ENCODE measurements around the gene SHC4. TPM values are rescaled to one million over a fixed set of nuclear protein-coding genes. Genes with fewer than 3 reads are reported as not detected.

Gene SHC4
- total and polyA plus RNA-seq, 2 of the 13 experiments (the other 11 are each of a cell fraction or from before 2014, with no cell fraction given), result 0.04 TPM; not detected in 1

DNA sequence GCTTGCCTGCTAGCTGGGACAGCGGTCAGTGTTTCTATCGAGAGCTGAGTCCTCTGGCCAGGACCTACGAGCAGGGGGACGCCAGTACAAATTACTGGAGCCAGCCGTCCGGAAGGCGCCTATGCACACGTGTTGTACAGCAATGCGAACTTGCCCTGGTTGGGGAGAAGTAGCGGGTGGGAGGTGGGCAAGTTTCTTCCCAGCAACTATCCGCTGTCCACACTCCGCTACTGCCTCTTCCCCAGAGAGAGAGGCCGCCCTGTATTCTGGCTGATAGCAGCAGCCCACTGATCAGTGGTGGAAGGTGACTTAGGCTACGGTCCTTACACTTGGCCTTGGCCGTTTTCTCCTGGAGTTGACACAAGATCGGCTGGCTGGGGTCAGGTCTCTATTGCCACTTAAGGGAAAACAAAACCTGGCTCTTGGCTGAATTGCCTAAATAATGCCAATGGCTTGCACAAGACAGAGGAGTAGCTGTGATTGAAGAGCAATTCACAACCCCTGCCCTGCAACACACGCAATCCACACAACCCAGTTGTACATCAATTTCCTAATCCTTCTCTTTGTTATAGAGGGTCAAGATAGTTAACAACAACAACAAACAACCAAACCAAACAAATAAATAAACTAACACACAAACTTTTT is 12.8 kb upstream of the SHC4 start:
- WGBS (ENCODE audit: low lambda C conversion rate), result 7% methylated on average over 7 of the region's 17 CpGs
- H3K9ac ChIP-seq (ENCODE audit: insufficient read depth, low read depth, low read length), result peak overlapping the region; percentile 73
- peaks cover 18% of the 10 kb centered on the region for H3K4me1 ChIP-seq (ENCODE audit: insufficient read depth, low read length)
- DNase-seq (ENCODE audit: low spot score) (peak; percentile 45), FAIRE-seq (peak; percentile 8), ATAC-seq (peak; percentile 71)
- no peaks in the 10 kb centered on the region for H3K36me3 ChIP-seq (replicated peaks in 1 of 2; ENCODE audit: control insufficient read depth in 1 of 2, insufficient read depth in 2 of 2, low read length in 2 of 2)
- H2AFZ ChIP-seq (ENCODE audit: low read length), result peak overlapping the region; percentile 97
- intact Hi-C loops (cut with micrococcal nuclease; ENCODE audit: unreplicated experiment) (loop anchor here (2.0 kb wide), 1 partner anchor 170 kb away; no protein-coding TSS in a partner anchor), in situ Hi-C loops (cut with HindIII; ENCODE audit: extremely low pct_ligation_motif_present, low pct_unique_long_range_greater_than_20kb) (no loop called here)
- peak overlapping the region; percentile 51 for H3K27ac ChIP-seq (ENCODE audit: extremely low read length, insufficient read depth, low read length)
- no TSS peak for BruUV-seq (replicated peaks)
- CTCF ChIA-PET (ENCODE audit: low intra/inter-chr PET ratio, low total read pairs), result no interaction called here
- no peaks in the 10 kb centered on the region for H3K9me3 ChIP-seq (ENCODE audit: low read length)
- POLR2A ChIA-PET, result interaction anchor here (0.8 to 2.0 kb wide), 4 partner anchors 70 to 193 kb away, joined by 3 to 10 read pairs (median 6); partner anchors contain the start of genes CEP152, GALK2 and SECISBP2L
- H3K4me3 ChIP-seq (replicated peaks in 1 of 3; ENCODE audit: insufficient read depth in 1 of 3, low read depth in 2 of 3, low read length in 3 of 3), result peak overlapping the region; percentile 69 to 80 (median 71)
- H3K79me2 ChIP-seq (ENCODE audit: insufficient read depth, low read length), result no peaks in the 10 kb centered on the region
- no peaks in the 10 kb centered on the region for H4K20me1 ChIP-seq (ENCODE audit: insufficient read depth, low read length)
- peaks cover 3 to 12% of the 10 kb centered on the region in 2 experiments; a peak in 3 of 5 replicates for H3K27me3 ChIP-seq (ENCODE audit: control insufficient read depth in 1 of 2, insufficient read depth in 2 of 2, low read length in 2 of 2)
- peak overlapping the region; percentile 98 for H3K4me2 ChIP-seq (ENCODE audit: low read depth, low read length)
- TF ChIP-seq, protein P1, sequence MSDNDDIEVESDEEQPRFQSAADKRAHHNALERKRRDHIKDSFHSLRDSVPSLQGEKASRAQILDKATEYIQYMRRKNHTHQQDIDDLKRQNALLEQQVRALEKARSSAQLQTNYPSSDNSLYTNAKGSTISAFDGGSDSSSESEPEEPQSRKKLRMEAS (IDR thresholded peaks at IDR 0.05), result peak; percentile 75
- TF ChIP-seq RELA (CRISPR knock-in tag; IDR thresholded peaks at IDR 0.05) (no peak), FOXC1 (CRISPR knock-in tag; IDR thresholded peaks at IDR 0.05; ENCODE audit: borderline replicate concordance) (0 out of 2 replicates have a peak, but pooled peaks have one; percentile 22), MTA1 (CRISPR knock-in tag; IDR thresholded peaks at IDR 0.05; ENCODE audit: borderline replicate concordance) (no peak), AKAP8 (CRISPR knock-in tag; IDR thresholded peaks at IDR 0.05) (no peak), ZIK1 (CRISPR knock-in tag; IDR thresholded peaks at IDR 0.05; ENCODE audit: borderline replicate concordance, low read depth) (peak; percentile 38; the same call in 1 of the 2 replicates), PTBP1 (IDR thresholded peaks at IDR 0.05; ENCODE audit: low read depth, low read length, poor library complexity, severe bottlenecking) (no peak), RORA (CRISPR knock-in tag; IDR thresholded peaks at IDR 0.05) (no peak), ZNF7 (CRISPR knock-in tag; IDR thresholded peaks at IDR 0.05) (no peak), SOX5 (CRISPR knock-in tag; IDR thresholded peaks at IDR 0.05; ENCODE audit: borderline replicate concordance) (peak; percentile 10; the same call in 1 of the 2 replicates), ZNF83 (CRISPR knock-in tag; IDR thresholded peaks at IDR 0.05; ENCODE audit: borderline replicate concordance) (0 out of 2 replicates have a peak, but pooled peaks have one; percentile 21), ZNF652 (CRISPR knock-in tag; IDR thresholded peaks at IDR 0.05; ENCODE audit: borderline replicate concordance, low read depth) (no peak)
- TF ChIP-seq, protein P2, sequence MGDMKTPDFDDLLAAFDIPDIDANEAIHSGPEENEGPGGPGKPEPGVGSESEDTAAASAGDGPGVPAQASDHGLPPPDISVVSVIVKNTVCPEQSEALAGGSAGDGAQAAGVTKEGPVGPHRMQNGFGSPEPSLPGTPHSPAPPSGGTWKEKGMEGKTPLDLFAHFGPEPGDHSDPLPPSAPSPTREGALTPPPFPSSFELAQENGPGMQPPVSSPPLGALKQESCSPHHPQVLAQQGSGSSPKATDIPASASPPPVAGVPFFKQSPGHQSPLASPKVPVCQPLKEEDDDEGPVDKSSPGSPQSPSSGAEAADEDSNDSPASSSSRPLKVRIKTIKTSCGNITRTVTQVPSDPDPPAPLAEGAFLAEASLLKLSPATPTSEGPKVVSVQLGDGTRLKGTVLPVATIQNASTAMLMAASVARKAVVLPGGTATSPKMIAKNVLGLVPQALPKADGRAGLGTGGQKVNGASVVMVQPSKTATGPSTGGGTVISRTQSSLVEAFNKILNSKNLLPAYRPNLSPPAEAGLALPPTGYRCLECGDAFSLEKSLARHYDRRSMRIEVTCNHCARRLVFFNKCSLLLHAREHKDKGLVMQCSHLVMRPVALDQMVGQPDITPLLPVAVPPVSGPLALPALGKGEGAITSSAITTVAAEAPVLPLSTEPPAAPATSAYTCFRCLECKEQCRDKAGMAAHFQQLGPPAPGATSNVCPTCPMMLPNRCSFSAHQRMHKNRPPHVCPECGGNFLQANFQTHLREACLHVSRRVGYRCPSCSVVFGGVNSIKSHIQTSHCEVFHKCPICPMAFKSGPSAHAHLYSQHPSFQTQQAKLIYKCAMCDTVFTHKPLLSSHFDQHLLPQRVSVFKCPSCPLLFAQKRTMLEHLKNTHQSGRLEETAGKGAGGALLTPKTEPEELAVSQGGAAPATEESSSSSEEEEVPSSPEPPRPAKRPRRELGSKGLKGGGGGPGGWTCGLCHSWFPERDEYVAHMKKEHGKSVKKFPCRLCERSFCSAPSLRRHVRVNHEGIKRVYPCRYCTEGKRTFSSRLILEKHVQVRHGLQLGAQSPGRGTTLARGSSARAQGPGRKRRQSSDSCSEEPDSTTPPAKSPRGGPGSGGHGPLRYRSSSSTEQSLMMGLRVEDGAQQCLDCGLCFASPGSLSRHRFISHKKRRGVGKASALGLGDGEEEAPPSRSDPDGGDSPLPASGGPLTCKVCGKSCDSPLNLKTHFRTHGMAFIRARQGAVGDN (CRISPR knock-in tag; IDR thresholded peaks at IDR 0.05), result peak; percentile 64
- TF ChIP-seq, protein P3, sequence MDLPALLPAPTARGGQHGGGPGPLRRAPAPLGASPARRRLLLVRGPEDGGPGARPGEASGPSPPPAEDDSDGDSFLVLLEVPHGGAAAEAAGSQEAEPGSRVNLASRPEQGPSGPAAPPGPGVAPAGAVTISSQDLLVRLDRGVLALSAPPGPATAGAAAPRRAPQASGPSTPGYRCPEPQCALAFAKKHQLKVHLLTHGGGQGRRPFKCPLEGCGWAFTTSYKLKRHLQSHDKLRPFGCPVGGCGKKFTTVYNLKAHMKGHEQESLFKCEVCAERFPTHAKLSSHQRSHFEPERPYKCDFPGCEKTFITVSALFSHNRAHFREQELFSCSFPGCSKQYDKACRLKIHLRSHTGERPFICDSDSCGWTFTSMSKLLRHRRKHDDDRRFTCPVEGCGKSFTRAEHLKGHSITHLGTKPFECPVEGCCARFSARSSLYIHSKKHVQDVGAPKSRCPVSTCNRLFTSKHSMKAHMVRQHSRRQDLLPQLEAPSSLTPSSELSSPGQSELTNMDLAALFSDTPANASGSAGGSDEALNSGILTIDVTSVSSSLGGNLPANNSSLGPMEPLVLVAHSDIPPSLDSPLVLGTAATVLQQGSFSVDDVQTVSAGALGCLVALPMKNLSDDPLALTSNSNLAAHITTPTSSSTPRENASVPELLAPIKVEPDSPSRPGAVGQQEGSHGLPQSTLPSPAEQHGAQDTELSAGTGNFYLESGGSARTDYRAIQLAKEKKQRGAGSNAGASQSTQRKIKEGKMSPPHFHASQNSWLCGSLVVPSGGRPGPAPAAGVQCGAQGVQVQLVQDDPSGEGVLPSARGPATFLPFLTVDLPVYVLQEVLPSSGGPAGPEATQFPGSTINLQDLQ (CRISPR knock-in tag; IDR thresholded peaks at IDR 0.05), result no peak
- TF ChIP-seq, protein P4, sequence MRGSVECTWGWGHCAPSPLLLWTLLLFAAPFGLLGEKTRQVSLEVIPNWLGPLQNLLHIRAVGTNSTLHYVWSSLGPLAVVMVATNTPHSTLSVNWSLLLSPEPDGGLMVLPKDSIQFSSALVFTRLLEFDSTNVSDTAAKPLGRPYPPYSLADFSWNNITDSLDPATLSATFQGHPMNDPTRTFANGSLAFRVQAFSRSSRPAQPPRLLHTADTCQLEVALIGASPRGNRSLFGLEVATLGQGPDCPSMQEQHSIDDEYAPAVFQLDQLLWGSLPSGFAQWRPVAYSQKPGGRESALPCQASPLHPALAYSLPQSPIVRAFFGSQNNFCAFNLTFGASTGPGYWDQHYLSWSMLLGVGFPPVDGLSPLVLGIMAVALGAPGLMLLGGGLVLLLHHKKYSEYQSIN (CRISPR knock-in tag; IDR thresholded peaks at IDR 0.05; ENCODE audit: borderline replicate concordance), result no peak
